ENCODE measurements around the gene CGNL1.
A peak's percentile ranks its signal among the peaks of the same experiment; 100 is the strongest.

Gene CGNL1

DNA sequence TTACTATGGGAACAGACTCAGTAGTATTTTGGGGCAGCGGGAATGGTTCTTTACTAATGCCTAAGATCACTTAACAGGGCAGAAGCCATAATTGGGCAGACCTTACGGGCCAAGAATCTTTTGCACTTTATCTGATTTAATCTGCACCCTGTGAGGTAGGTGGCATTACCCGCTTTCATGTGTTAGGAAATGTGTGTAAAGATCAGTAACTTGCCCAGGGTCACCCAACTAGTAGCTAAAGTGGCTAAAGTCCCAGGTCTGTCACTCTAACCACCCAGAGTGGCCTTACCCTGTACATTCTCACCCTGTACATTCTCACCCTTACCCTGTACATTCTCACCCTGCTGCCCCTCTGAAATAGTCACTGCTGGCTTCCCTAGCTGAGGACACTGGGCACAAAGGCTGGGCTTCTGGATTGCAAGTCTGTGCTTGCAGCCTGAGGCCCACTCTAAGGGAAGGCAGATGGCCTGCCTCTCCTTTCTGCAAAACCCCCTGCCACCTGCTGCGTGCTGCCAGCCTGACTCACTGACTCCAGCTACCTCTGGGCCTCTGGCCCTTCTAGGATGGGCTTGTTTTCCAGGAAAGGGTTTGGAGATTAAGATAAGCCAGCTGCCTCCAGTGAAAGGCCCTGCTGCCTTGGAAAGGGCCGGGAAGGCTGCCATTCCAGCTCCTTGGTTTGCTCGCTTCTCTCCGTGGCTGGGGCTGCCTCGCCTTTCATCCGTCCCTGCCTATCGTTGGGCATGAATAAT is 177.9 kb downstream of the CGNL1 start:
- Histone ChIP-seq H3K4me3 (ENCODE audit: low read depth in 1 of 5, low read length in 5 of 5) (no peak overlapping the region), H3K36me3 (ENCODE audit: control insufficient read depth in 5 of 5, insufficient read depth in 5 of 5, low read length in 5 of 5) (no peaks in the 10 kb centered on the region), H3K4me1 (ENCODE audit: control insufficient read depth in 5 of 5, insufficient read depth in 5 of 5, low read length in 5 of 5) (peaks cover 0 to 48% (median 2%) of the 10 kb centered on the region in 5 donors), H3K27me3 (ENCODE audit: control insufficient read depth in 5 of 5, insufficient read depth in 4 of 5, low read length in 5 of 5) (no peaks in the 10 kb centered on the region), H3K9me3 (ENCODE audit: control insufficient read depth in 5 of 5, low read length in 5 of 5) (no peaks in the 10 kb centered on the region), H3K9ac (ENCODE audit: low read length in 5 of 5) (peak overlapping the region in 1 of 5 donors; percentile 19), H3K27ac (ENCODE audit: low read depth, low read length) (no peak overlapping the region)

- Histone ChIP-seq H3K36me3 (ENCODE audit: control insufficient read depth in 5 of 5, insufficient read depth in 5 of 5, low read length in 5 of 5) (no peaks in the 10 kb centered on the region), H3K9ac (ENCODE audit: low read length in 5 of 5) (no peak overlapping the region), H3K9me3 (ENCODE audit: control insufficient read depth in 5 of 5, low read length in 5 of 5) (no peaks in the 10 kb centered on the region), H3K27me3 (ENCODE audit: control insufficient read depth in 5 of 5, insufficient read depth in 4 of 5, low read length in 5 of 5) (no peaks in the 10 kb centered on the region), H3K4me3 (ENCODE audit: low read depth in 1 of 5, low read length in 5 of 5) (no peak overlapping the region), H3K4me1 (ENCODE audit: control insufficient read depth in 5 of 5, insufficient read depth in 5 of 5, low read length in 5 of 5) (peaks cover 0 to 48% (median 2%) of the 10 kb centered on the region in 5 donors), H3K27ac (ENCODE audit: low read depth, low read length) (no peak overlapping the region)
These were observed 178.5 kb downstream of the CGNL1 start for GRCh38 chr15:57554812-57555179.

GRCh38 chr15:57555270-57555669 is 179.0 kb downstream of the CGNL1 start:
- Histone ChIP-seq H3K9me3 (ENCODE audit: control insufficient read depth in 5 of 5, low read length in 5 of 5) (no peaks in the 10 kb centered on the region), H3K27ac (ENCODE audit: low read depth, low read length) (no peak overlapping the region), H3K9ac (ENCODE audit: low read length in 5 of 5) (no peak overlapping the region), H3K4me3 (ENCODE audit: low read depth in 1 of 5, low read length in 5 of 5) (no peak overlapping the region), H3K36me3 (ENCODE audit: control insufficient read depth in 5 of 5, insufficient read depth in 5 of 5, low read length in 5 of 5) (no peaks in the 10 kb centered on the region), H3K27me3 (ENCODE audit: control insufficient read depth in 5 of 5, insufficient read depth in 4 of 5, low read length in 5 of 5) (no peaks in the 10 kb centered on the region), H3K4me1 (ENCODE audit: control insufficient read depth in 5 of 5, insufficient read depth in 5 of 5, low read length in 5 of 5) (peaks cover 0 to 47% (median 2%) of the 10 kb centered on the region in 5 donors)

- Histone ChIP-seq H3K36me3 (ENCODE audit: control insufficient read depth in 5 of 5, insufficient read depth in 5 of 5, low read length in 5 of 5) (no peaks in the 10 kb centered on the region), H3K9me3 (ENCODE audit: control insufficient read depth in 5 of 5, low read length in 5 of 5) (no peaks in the 10 kb centered on the region), H3K4me1 (ENCODE audit: control insufficient read depth in 5 of 5, insufficient read depth in 5 of 5, low read length in 5 of 5) (peaks cover 0 to 46% (median under 1%) of the 10 kb centered on the region in 5 donors), H3K4me3 (ENCODE audit: low read depth in 1 of 5, low read length in 5 of 5) (no peak overlapping the region), H3K27me3 (ENCODE audit: control insufficient read depth in 5 of 5, insufficient read depth in 4 of 5, low read length in 5 of 5) (no peaks in the 10 kb centered on the region), H3K9ac (ENCODE audit: low read length in 5 of 5) (no peak overlapping the region), H3K27ac (ENCODE audit: low read depth, low read length) (no peak overlapping the region)
These were observed 179.7 kb downstream of the CGNL1 start for GRCh38 chr15:57556040-57556439.

DNA sequence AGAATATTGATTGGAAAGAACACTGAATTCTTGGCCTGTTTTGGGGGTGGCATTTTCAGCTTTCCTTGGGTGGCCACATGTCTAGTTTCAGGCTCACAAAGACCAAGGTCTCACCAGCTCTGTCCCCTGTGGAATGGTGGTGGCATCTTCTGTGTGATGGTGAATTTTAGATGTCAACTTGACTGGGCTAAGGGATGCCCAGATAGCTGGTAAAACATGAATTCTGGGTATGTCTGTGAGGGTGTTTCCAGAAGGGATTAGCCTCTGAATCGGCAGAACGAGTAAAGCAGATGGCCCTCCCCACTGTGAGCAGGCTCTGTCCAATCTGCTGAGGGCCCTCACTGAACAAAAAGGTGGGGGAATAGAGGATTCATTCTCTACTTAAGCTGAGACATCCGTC is 181.0 kb downstream of the CGNL1 start:
- no peaks in the 10 kb centered on the region for H3K36me3 ChIP-seq (ENCODE audit: control insufficient read depth in 5 of 5, insufficient read depth in 5 of 5, low read length in 5 of 5)
- H3K4me3 ChIP-seq (ENCODE audit: low read depth in 1 of 5, low read length in 5 of 5), result no peak overlapping the region
- peaks cover 0 to 40% (median 4%) of the 10 kb centered on the region in 5 donors for H3K4me1 ChIP-seq (ENCODE audit: control insufficient read depth in 5 of 5, insufficient read depth in 5 of 5, low read length in 5 of 5)
- H3K27me3 ChIP-seq (ENCODE audit: control insufficient read depth in 5 of 5, insufficient read depth in 4 of 5, low read length in 5 of 5), result no peaks in the 10 kb centered on the region
- H3K27ac ChIP-seq (ENCODE audit: low read depth, low read length), result no peak overlapping the region
- H3K9me3 ChIP-seq (ENCODE audit: control insufficient read depth in 5 of 5, low read length in 5 of 5), result no peaks in the 10 kb centered on the region
- H3K9ac ChIP-seq (ENCODE audit: low read length in 5 of 5), result no peak overlapping the region

DNA sequence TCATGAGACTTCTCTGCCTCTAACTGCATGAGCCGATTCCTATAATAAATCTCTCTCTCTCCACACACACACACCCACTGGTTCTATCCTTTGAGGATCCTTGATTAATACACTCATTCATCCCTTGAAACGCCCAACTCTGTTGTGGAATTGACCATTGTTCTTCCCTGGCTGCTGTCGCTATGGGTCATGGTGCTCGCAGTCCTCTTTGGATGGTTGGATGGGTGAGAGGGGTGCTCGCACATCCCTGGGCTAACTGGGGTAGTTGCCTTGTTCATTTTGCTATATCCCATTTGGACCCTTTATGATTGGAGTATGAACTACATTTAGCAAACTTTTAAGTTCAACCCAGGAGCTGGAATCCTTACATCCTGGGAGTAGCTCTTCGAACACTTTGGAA is 181.5 kb downstream of the CGNL1 start:
- H3K27ac ChIP-seq (ENCODE audit: low read depth, low read length), result no peak overlapping the region
- H3K27me3 ChIP-seq (ENCODE audit: control insufficient read depth in 5 of 5, insufficient read depth in 4 of 5, low read length in 5 of 5), result no peaks in the 10 kb centered on the region
- no peaks in the 10 kb centered on the region for H3K36me3 ChIP-seq (ENCODE audit: control insufficient read depth in 5 of 5, insufficient read depth in 5 of 5, low read length in 5 of 5)
- H3K9me3 ChIP-seq (ENCODE audit: control insufficient read depth in 5 of 5, low read length in 5 of 5), result no peaks in the 10 kb centered on the region
- no peak overlapping the region for H3K9ac ChIP-seq (ENCODE audit: low read length in 5 of 5)
- peaks cover 0 to 35% (median 4%) of the 10 kb centered on the region in 5 donors for H3K4me1 ChIP-seq (ENCODE audit: control insufficient read depth in 5 of 5, insufficient read depth in 5 of 5, low read length in 5 of 5)
- H3K4me3 ChIP-seq (ENCODE audit: low read depth in 1 of 5, low read length in 5 of 5), result no peak overlapping the region

GRCh38 chr15:57559875-57560274 is 183.6 kb downstream of the CGNL1 start:
- Histone ChIP-seq H3K27me3 (ENCODE audit: control insufficient read depth in 5 of 5, insufficient read depth in 4 of 5, low read length in 5 of 5) (no peaks in the 10 kb centered on the region), H3K36me3 (ENCODE audit: control insufficient read depth in 5 of 5, insufficient read depth in 5 of 5, low read length in 5 of 5) (no peaks in the 10 kb centered on the region), H3K9ac (ENCODE audit: low read length in 5 of 5) (no peak overlapping the region), H3K27ac (ENCODE audit: low read depth, low read length) (no peak overlapping the region), H3K9me3 (ENCODE audit: control insufficient read depth in 5 of 5, low read length in 5 of 5) (no peaks in the 10 kb centered on the region), H3K4me1 (ENCODE audit: control insufficient read depth in 5 of 5, insufficient read depth in 5 of 5, low read length in 5 of 5) (peaks cover 0 to 14% (median 5%) of the 10 kb centered on the region in 5 donors), H3K4me3 (ENCODE audit: low read depth in 1 of 5, low read length in 5 of 5) (no peak overlapping the region)

DNA sequence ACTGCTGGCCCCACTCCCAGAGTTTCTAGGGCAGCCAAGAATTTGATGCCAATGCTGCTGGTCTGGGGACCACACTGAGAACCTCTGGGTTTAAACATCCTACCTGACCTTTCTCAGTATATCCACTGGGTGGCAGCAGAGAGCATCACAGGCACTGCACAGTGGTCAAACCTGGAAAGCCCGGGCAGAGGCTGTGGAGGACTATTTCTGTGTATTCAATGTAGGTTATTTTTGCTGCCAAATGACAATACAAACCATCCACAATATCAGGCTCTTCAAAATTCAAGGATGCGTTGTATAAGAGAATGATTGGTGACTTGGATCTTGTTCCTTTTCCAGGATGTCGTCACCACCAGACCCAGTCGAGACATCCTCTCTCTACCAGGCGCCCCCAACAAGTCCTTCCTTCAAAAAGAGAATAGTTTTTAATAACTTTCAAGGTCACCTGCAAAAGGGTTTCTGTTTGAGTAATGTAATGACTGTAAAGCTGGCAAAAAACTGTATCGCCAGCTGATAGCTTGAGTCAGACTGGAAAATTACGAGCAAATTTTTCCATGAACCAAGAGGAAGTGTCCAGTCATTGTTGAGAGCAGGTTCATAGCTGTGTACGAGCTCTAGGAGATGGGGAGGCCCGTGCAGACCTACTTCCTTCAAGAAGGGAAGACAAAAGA is 184.9 kb downstream of the CGNL1 start:
- Histone ChIP-seq H3K9ac (ENCODE audit: low read length in 5 of 5) (no peak overlapping the region), H3K27me3 (ENCODE audit: control insufficient read depth in 5 of 5, insufficient read depth in 4 of 5, low read length in 5 of 5) (no peaks in the 10 kb centered on the region), H3K27ac (ENCODE audit: low read depth, low read length) (peak overlapping the region; percentile 60), H3K9me3 (ENCODE audit: control insufficient read depth in 5 of 5, low read length in 5 of 5) (no peaks in the 10 kb centered on the region), H3K4me3 (ENCODE audit: low read depth in 1 of 5, low read length in 5 of 5) (no peak overlapping the region), H3K36me3 (ENCODE audit: control insufficient read depth in 5 of 5, insufficient read depth in 5 of 5, low read length in 5 of 5) (no peaks in the 10 kb centered on the region), H3K4me1 (ENCODE audit: control insufficient read depth in 5 of 5, insufficient read depth in 5 of 5, low read length in 5 of 5) (peaks cover 2 to 21% (median 14%) of the 10 kb centered on the region in 5 donors)

DNA sequence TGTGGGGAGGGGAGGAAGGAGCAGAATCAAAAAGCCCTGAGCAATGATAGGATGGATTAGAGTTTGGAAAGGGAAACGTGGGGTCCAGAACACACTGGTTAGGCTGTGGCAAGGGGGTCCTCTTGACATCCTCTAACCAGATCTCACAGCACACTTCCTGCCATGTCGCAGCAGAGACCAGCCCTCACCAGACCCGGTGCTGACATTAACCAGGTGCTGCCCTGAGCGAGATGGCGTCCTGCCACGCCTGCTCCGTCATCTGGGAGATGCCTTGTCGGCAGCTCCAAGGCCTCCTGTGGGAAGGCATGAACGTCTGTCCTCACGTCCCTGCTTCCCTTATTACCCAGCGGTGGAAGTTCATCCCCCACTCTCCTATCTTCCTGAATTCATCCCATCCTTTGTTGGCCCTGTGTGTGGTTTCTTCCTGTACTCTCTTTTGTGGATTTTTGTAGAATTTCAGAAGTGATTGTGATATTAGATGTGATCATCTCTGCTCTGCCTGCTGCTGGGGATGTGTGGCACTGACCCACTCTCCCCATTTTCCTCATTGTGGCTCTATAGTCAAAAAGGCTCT is 186.0 kb downstream of the CGNL1 start:
- no peaks in the 10 kb centered on the region for H3K27me3 ChIP-seq (ENCODE audit: control insufficient read depth in 5 of 5, insufficient read depth in 4 of 5, low read length in 5 of 5)
- H3K4me1 ChIP-seq (ENCODE audit: control insufficient read depth in 5 of 5, insufficient read depth in 5 of 5, low read length in 5 of 5), result peaks cover 5 to 31% (median 22%) of the 10 kb centered on the region in 5 donors
- peak overlapping the region; percentile 60 for H3K27ac ChIP-seq (ENCODE audit: low read depth, low read length)
- no peak overlapping the region for H3K9ac ChIP-seq (ENCODE audit: low read length in 5 of 5)
- no peaks in the 10 kb centered on the region for H3K36me3 ChIP-seq (ENCODE audit: control insufficient read depth in 5 of 5, insufficient read depth in 5 of 5, low read length in 5 of 5)
- no peaks in the 10 kb centered on the region for H3K9me3 ChIP-seq (ENCODE audit: control insufficient read depth in 5 of 5, low read length in 5 of 5)
- H3K4me3 ChIP-seq (ENCODE audit: low read depth in 1 of 5, low read length in 5 of 5), result no peak overlapping the region

GRCh38 chr15:57563416-57563815 is 187.1 kb downstream of the CGNL1 start:
- Histone ChIP-seq H3K27me3 (ENCODE audit: control insufficient read depth in 5 of 5, insufficient read depth in 4 of 5, low read length in 5 of 5) (no peaks in the 10 kb centered on the region), H3K4me1 (ENCODE audit: control insufficient read depth in 5 of 5, insufficient read depth in 5 of 5, low read length in 5 of 5) (peaks cover 5 to 33% (median 23%) of the 10 kb centered on the region in 5 donors), H3K27ac (ENCODE audit: low read depth, low read length) (no peak overlapping the region), H3K4me3 (ENCODE audit: low read depth in 1 of 5, low read length in 5 of 5) (no peak overlapping the region), H3K36me3 (ENCODE audit: control insufficient read depth in 5 of 5, insufficient read depth in 5 of 5, low read length in 5 of 5) (no peaks in the 10 kb centered on the region), H3K9ac (ENCODE audit: low read length in 5 of 5) (no peak overlapping the region), H3K9me3 (ENCODE audit: control insufficient read depth in 5 of 5, low read length in 5 of 5) (no peaks in the 10 kb centered on the region)

All from subcutaneous abdominal adipose tissue (tissue), 5 donors.